Smooth muscle cell (in vitro differentiated cells): ENCODE data around the gene CCL8. TPM values are rescaled to one million over a fixed set of nuclear protein-coding genes. Genes with fewer than 3 reads are reported as not detected.
A peak's percentile ranks its signal among the peaks of the same experiment; 100 is the strongest.

Source experiments
- DNase-seq: peaks from one replicate; lab custom pipeline; 2025; ENCODE audit not compliant: unreplicated experiment; lab: John Stamatoyannopoulos, UW
- H2AFZ ChIP-seq: fragments of 200-600 bp; sonication (generic); 2 replicates; pipeline ENCODE4 v1.6.0; 2016; ENCODE audit warnings: antibody characterized with exemption, low read depth, mild to moderate bottlenecking
- H3F3A ChIP-seq: fragments of 200-600 bp; sonication (generic); 2 replicates; pipeline ENCODE4 v1.6.0; 2017; ENCODE audit warnings: antibody characterized with exemption, low read depth
- H3K27ac ChIP-seq: fragments of 200-600 bp; sonication (generic); 2 replicates; pipeline ENCODE4 v1.5.1; 2016; ENCODE audit warnings: low read depth, mild to moderate bottlenecking
- H3K27me3 ChIP-seq: fragments of 200-600 bp; sonication (generic); 2 replicates; pipeline ENCODE4 v1.6.1; 2016; ENCODE audit warnings: low read depth, mild to moderate bottlenecking
- H3K36me3 ChIP-seq: fragments of 200-600 bp; sonication (generic); 2 replicates; pipeline ENCODE4 v1.5.1; 2016; ENCODE audit warnings: low read depth
- H3K4me1 ChIP-seq: fragments of 200-600 bp; sonication (generic); 2 replicates; pipeline ENCODE4 v1.5.1; 2016; ENCODE audit warnings: low read depth
- H3K4me2 ChIP-seq: fragments of 200-600 bp; sonication (generic); 2 replicates; pipeline ENCODE4 v1.6.0; 2016; ENCODE audit warnings: mild to moderate bottlenecking
- H3K4me3 ChIP-seq: fragments of 200-600 bp; sonication (generic); 2 replicates; pipeline ENCODE4 v1.5.1; 2016; ENCODE audit warnings: mild to moderate bottlenecking
- H3K79me2 ChIP-seq: fragments of 200-600 bp; sonication (generic); 2 replicates; pipeline ENCODE4 v1.6.0; 2016; ENCODE audit warnings: low read depth, mild to moderate bottlenecking
- H3K9ac ChIP-seq: fragments of 200-600 bp; sonication (generic); 2 replicates; pipeline ENCODE4 v1.6.0; 2016; ENCODE audit warnings: low read depth
- H3K9me3 ChIP-seq: fragments of 200-600 bp; sonication (generic); replicated peaks from 2 replicates; pipeline ENCODE4 v1.5.1; 2016; ENCODE audit warnings: low read depth
- H4K20me1 ChIP-seq: fragments of 200-600 bp; sonication (generic); 2 replicates; pipeline ENCODE4 v1.6.0; 2016; ENCODE audit warnings: low read depth
- WGBS: methylation state at CpG from one replicate; pipeline ENCODE4 v1.1.7; 2016; ENCODE audit warnings: low lambda C conversion rate; 5-methylcytosine and 5-hydroxymethylcytosine counted together
- polyA plus RNA-seq: library from polyadenylated mRNA; unstranded; fragments of >200 nt; fragmentation: Nextera tagmentation; extraction: Ambion mirVana; gene quantifications from 2 replicates; pipeline ENCODE4 v1.2.1, GENCODE V29; 2016
- total RNA-seq: library from RNA; depleted of rRNA; stranded (reverse); fragments of >200 nt; gene quantifications from 2 replicates; pipeline ENCODE4 v1.2.3, GENCODE V29; 2014
- TF ChIP-seq, protein P1 (sequence below): fragments of 200-600 bp; sonication (generic); IDR thresholded peaks from 2 replicates; pipeline ENCODE4 v1.5.1; 2017; ENCODE audit warnings: borderline replicate concordance, mild to moderate bottlenecking, antibody characterized with exemption; ENCODE audit not compliant: insufficient read depth, poor library complexity, severe bottlenecking

Gene CCL8
- total and polyA plus RNA-seq, 2 experiments from 2014 or later: not detected

DNA sequence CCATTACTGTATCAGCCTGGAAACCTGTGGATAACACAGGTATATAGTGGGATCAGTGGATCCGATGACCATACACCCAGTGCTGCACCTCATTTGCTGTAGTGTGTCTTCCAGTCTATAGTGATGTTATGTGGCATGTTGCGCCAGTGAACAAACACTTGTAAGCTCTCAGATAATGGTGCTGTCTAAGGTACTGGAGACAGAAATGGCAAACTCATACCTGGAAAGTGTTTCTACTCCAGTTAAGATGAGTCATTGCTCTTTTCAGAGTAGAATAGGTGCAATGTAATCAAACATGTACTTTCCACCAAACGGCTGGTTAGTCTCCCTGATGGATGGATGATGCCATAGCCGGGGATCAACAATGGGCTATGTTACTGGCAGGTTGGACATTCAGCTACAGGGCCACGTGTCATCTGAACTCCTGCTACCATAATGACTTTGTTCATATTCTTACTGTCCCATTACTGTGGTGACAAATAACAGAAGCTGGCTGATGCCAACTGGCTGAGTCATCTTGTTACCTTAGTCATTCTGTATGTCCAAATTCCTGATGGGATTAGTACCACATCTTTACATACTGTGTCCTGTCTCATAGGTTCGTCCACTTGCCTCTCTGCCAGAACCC is 27.4 kb upstream of the CCL8 start:
- Histone ChIP-seq H3K9ac (no peak overlapping the region), H3K79me2 (no peaks in the 10 kb centered on the region), H3K27ac (no peak overlapping the region), H3K9me3 (no peaks in the 10 kb centered on the region), H3K4me1 (no peaks in the 10 kb centered on the region), H3K27me3 (peaks cover under 1% of the 10 kb centered on the region), H3K4me3 (no peak overlapping the region), H3F3A (no peaks in the 10 kb centered on the region), H3K4me2 (no peak overlapping the region), H3K36me3 (no peaks in the 10 kb centered on the region), H2AFZ (no peak overlapping the region), H4K20me1 (no peaks in the 10 kb centered on the region)
- WGBS: 90% methylated on average over 6 of the region's 6 CpGs
- DNase-seq: no peak
- TF ChIP-seq, protein P1, sequence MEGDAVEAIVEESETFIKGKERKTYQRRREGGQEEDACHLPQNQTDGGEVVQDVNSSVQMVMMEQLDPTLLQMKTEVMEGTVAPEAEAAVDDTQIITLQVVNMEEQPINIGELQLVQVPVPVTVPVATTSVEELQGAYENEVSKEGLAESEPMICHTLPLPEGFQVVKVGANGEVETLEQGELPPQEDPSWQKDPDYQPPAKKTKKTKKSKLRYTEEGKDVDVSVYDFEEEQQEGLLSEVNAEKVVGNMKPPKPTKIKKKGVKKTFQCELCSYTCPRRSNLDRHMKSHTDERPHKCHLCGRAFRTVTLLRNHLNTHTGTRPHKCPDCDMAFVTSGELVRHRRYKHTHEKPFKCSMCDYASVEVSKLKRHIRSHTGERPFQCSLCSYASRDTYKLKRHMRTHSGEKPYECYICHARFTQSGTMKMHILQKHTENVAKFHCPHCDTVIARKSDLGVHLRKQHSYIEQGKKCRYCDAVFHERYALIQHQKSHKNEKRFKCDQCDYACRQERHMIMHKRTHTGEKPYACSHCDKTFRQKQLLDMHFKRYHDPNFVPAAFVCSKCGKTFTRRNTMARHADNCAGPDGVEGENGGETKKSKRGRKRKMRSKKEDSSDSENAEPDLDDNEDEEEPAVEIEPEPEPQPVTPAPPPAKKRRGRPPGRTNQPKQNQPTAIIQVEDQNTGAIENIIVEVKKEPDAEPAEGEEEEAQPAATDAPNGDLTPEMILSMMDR: no peak

DNA sequence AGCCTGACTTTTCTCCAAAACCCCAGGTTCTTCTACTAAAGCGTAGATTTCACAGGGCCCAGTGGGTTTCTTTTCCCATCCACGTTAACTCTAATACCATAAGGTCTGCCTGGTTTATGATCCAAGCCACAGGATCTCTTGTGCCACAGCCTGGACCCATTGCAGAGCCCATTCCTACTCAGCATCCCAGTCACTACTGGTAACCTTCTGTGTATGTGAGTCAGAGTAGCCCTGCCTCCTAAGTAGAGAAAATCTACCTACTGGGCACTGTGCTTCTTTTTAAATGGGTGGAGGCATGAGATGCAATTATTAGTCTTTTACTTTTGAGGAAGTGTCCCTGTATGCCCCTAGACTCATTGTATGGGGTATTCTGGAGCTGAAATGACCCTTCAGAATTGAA is 20.2 kb upstream of the CCL8 start:
- no peaks in the 10 kb centered on the region for H3K9me3 ChIP-seq
- no peak overlapping the region for H3K4me3 ChIP-seq
- no peaks in the 10 kb centered on the region for H4K20me1 ChIP-seq
- peaks cover 4% of the 10 kb centered on the region for H3K4me1 ChIP-seq
- DNase-seq: no peak
- H3K27ac ChIP-seq: no peak overlapping the region
- no peaks in the 10 kb centered on the region for H3K27me3 ChIP-seq
- no peak overlapping the region for H3K4me2 ChIP-seq
- H3F3A ChIP-seq: peaks cover 10% of the 10 kb centered on the region
- H3K9ac ChIP-seq: no peak overlapping the region
- TF ChIP-seq, protein P1: no peak
- no peak overlapping the region for H2AFZ ChIP-seq
- no peaks in the 10 kb centered on the region for H3K79me2 ChIP-seq
- H3K36me3 ChIP-seq: no peaks in the 10 kb centered on the region
- WGBS: 84% methylated on average over 2 of the region's 2 CpGs

DNA sequence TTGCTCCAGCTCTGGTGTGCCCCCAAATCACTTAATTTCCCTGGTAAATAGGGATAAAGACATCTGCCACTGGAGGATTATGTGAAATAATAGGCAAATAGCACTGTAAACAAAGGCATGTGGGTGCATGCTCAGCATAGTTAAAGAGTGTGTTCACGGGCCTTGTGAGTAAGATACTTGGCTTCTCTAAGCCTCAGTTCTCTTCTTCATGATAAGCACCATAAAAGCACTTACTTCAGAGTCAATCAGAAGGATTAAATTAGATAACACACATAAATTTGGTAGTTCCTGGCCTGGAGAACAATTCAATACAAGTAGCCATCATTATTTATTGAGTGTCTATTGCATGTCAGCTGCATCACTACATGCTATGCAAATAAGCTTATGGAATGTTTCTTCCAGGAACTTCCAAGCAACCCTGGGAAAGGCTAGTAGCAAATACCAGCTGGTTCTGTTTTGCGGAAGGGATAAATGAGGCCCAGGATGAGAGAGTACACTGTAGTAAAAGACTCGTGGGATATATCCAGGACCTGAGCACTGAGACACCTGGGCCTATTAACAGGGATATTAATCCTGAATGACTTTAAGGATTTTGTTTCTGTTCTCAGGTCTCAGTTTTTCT is 19.2 kb upstream of the CCL8 start:
- Histone ChIP-seq H3K4me3 (no peak overlapping the region), H2AFZ (no peak overlapping the region), H3K27me3 (no peaks in the 10 kb centered on the region), H3K9ac (no peak overlapping the region), H3K4me2 (peak overlapping the region; percentile 5), H3F3A (peaks cover 10% of the 10 kb centered on the region), H3K27ac (peak overlapping the region; percentile 79), H3K4me1 (peaks cover 4% of the 10 kb centered on the region), H3K9me3 (no peaks in the 10 kb centered on the region), H3K36me3 (no peaks in the 10 kb centered on the region), H3K79me2 (no peaks in the 10 kb centered on the region), H4K20me1 (no peaks in the 10 kb centered on the region)
- no peak for DNase-seq
- TF ChIP-seq, protein P1: no peak
- 19% methylated on average over 3 of the region's 3 CpGs for WGBS
